HepG2 (cell line): Measurements from ENCODE around the gene ELOVL6. TPM values are rescaled to one million over a fixed set of nuclear protein-coding genes. Genes with fewer than 3 reads are reported as not detected.

Experiments
- BCL3 ChIP-seq: sonication (generic); formaldehyde crosslinking; IDR thresholded peaks from 2 replicates; pipeline ENCODE4 v1.5.1; 2020; ENCODE audit warnings: mild to moderate bottlenecking, missing genetic modification reagents, moderate library complexity
- CHD4 ChIP-seq: fragments of 200-600 bp; sonication (generic); IDR thresholded peaks from 2 replicates; pipeline ENCODE4 v1.7.0; 2017; ENCODE audit warnings: mild to moderate bottlenecking, low read length, borderline replicate concordance
- KLF11 ChIP-seq: IDR thresholded peaks from 2 replicates; pipeline ENCODE4 v1.6.1; 2016; ENCODE audit warnings: missing compliant biosample characterization
- MED8 ChIP-seq: sonication (generic); formaldehyde crosslinking; IDR thresholded peaks from 2 replicates; pipeline ENCODE4 v1.8.1; 2023; ENCODE audit warnings: mild to moderate bottlenecking, missing genetic modification reagents; ENCODE audit not compliant: insufficient replicate concordance
- REPIN1 ChIP-seq: sonication (generic); formaldehyde crosslinking; IDR thresholded peaks from 2 replicates; pipeline ENCODE4 v1.8.0; 2022; ENCODE audit warnings: missing genetic modification reagents, low read depth, mild to moderate bottlenecking, borderline replicate concordance
- RFXANK ChIP-seq: IDR thresholded peaks from 2 replicates; pipeline ENCODE4 v1.6.1; 2016
- SP4 ChIP-seq: sonication (generic); formaldehyde crosslinking; IDR thresholded peaks from 2 replicates; pipeline ENCODE4 v1.8.1; 2023; ENCODE audit warnings: mild to moderate bottlenecking, missing genetic modification reagents
- TRIM22 ChIP-seq: fragments of 450-650 bp; IDR thresholded peaks from 2 replicates; pipeline ENCODE4 v1.6.1; 2017
- ZNF225 ChIP-seq: sonication (generic); formaldehyde crosslinking; IDR thresholded peaks from 2 replicates; pipeline ENCODE4 v1.4.0; 2020; ENCODE audit warnings: mild to moderate bottlenecking, missing genetic modification reagents
- ZNF407 ChIP-seq: sonication (generic); formaldehyde crosslinking; IDR thresholded peaks from one replicate; pipeline ENCODE4 v1.5.1; 2020; ENCODE audit warnings: mild to moderate bottlenecking, missing genetic modification reagents; ENCODE audit errors: not compliant biosample characterization
- ZSCAN31 ChIP-seq: sonication (generic); formaldehyde crosslinking; IDR thresholded peaks from 2 replicates; pipeline ENCODE4 v1.5.0; 2020; ENCODE audit warnings: low read depth, mild to moderate bottlenecking, missing genetic modification reagents
- polyA plus RNA-seq, 8 experiments: library from polyadenylated mRNA; depleted of rRNA in 3 of 8; stranded (reverse) in 7 of 8; unstranded in 1 of 8; fragments of >200 nt; fragmentation: Illumina TruSeq in 4 of 8; extraction: Trizol in 4 of 8; gene quantifications; 2 replicates each; pipeline versions ENCODE4 v1.2.1 to v1.2.3, GENCODE V29; 2011 to 2016; ENCODE audit warnings: low read depth in 4 of 8, missing spikeins in 1 of 8, mixed read lengths in 1 of 8; ENCODE audit not compliant: insufficient read depth in 1 of 8
- total RNA-seq, 5 experiments: library from RNA; depleted of rRNA; stranded (reverse); fragments of >200 nt; fragmentation: Illumina TruSeq; extraction: Trizol; gene quantifications; 2 replicates each; pipeline ENCODE4 v1.2.3, GENCODE V29; 2016; ENCODE audit warnings: low read depth in 1 of 5

The ELOVL6 gene
- total and polyA plus RNA-seq, 2 of the 13 experiments (the other 11 are each of a cell fraction or from before 2014, with no cell fraction given): 14.1 to 23.2 TPM

GRCh38 chr4:110196871-110197528 lies 1.4 kb downstream of the ELOVL6 start (continued):
- TF ChIP-seq ZNF407 (no peak), TRIM22 (no peak), RFXANK (CRISPR knock-in tag) (no peak), SP4 (CRISPR knock-in tag) (0 out of 2 replicates have a peak, but pooled peaks have one; percentile 3), KLF11 (CRISPR knock-in tag) (0 out of 2 replicates have a peak, but pooled peaks have one; percentile 18), BCL3 (CRISPR knock-in tag) (peak; percentile 9; the same call in 1 of the 2 replicates), ZSCAN31 (0 out of 2 replicates have a peak, but pooled peaks have one; percentile 8), ZNF225 (0 out of 2 replicates have a peak, but pooled peaks have one; percentile 20), REPIN1 (no peak), MED8 (CRISPR knock-in tag) (peak; percentile 25), CHD4 (no peak)
